Hippocampal formation (tissue), 2 donors: Measurements from ENCODE around the gene HSPA12A.
"Not testable (repeated sequence)": the region's sequence is repeated elsewhere in the genome, so short reads cannot be mapped to it uniquely, and the experiment has no call there.

Experiments
- DNase-seq, 2 donors: peaks; one replicate each; lab custom pipeline; 2025; lab: John Stamatoyannopoulos, UW

The HSPA12A gene

GRCh38 chr10:116715341-116715740 lies 27.0 kb downstream of the HSPA12A start:
- no peak for DNase-seq

GRCh38 chr10:116713846-116714245 lies 28.5 kb downstream of the HSPA12A start:
- DNase-seq = no peak

- no peak for DNase-seq
These were observed 29.3 kb downstream of the HSPA12A start for GRCh38 chr10:116712989-116713543.

- no peak for DNase-seq
These were observed 29.8 kb downstream of the HSPA12A start for GRCh38 chr10:116712519-116712918.

GRCh38 chr10:116711803-116712202 lies 30.6 kb downstream of the HSPA12A start:
- not testable (repeated sequence) for DNase-seq

- no peak for DNase-seq
These were observed 32.3 kb downstream of the HSPA12A start for GRCh38 chr10:116710076-116710475.

- no peak for DNase-seq
These were observed 33.5 kb downstream of the HSPA12A start for GRCh38 chr10:116708877-116709276.

- DNase-seq = peak in 1 of 2 donors; percentile 59
These were observed 34.0 kb downstream of the HSPA12A start for GRCh38 chr10:116708391-116708821.

GRCh38 chr10:116707981-116708380 lies 34.4 kb downstream of the HSPA12A start:
- DNase-seq = no peak

- DNase-seq = no peak
These were observed 36.1 kb downstream of the HSPA12A start for GRCh38 chr10:116706281-116706680.

- DNase-seq = no peak
These were observed 36.9 kb downstream of the HSPA12A start for GRCh38 chr10:116705498-116705897.

- DNase-seq = no peak
These were observed 37.4 kb downstream of the HSPA12A start for GRCh38 chr10:116704926-116705325.

- DNase-seq = no peak
These were observed 40.2 kb downstream of the HSPA12A start for GRCh38 chr10:116702165-116702564.

- DNase-seq = no peak
These were observed 42.8 kb downstream of the HSPA12A start for GRCh38 chr10:116699471-116700150.

- DNase-seq = no peak
These were observed 43.3 kb downstream of the HSPA12A start for GRCh38 chr10:116699049-116699448.

GRCh38 chr10:116698364-116698763 lies 44.0 kb downstream of the HSPA12A start:
- no peak for DNase-seq

- no peak for DNase-seq
These were observed 44.5 kb downstream of the HSPA12A start for GRCh38 chr10:116697816-116698215.

- DNase-seq = no peak
These were observed 45.4 kb downstream of the HSPA12A start for GRCh38 chr10:116696919-116697318.

- DNase-seq = no peak
These were observed 47.5 kb downstream of the HSPA12A start for GRCh38 chr10:116694927-116695268.

- no peak for DNase-seq
These were observed 48.0 kb downstream of the HSPA12A start for GRCh38 chr10:116694243-116694926.

- no peak for DNase-seq
These were observed 50.1 kb downstream of the HSPA12A start for GRCh38 chr10:116692225-116692624.

- peak in 1 of 2 donors; percentile 17 for DNase-seq
These were observed 50.7 kb downstream of the HSPA12A start for GRCh38 chr10:116691635-116692034.
